ENCODE results near the gene HOXC6. TPM values are rescaled to one million over a fixed set of nuclear protein-coding genes. Genes with fewer than 3 reads are reported as not detected.
A peak's percentile ranks its signal among the peaks of the same experiment; 100 is the strongest.

Gene HOXC6
- polyA plus RNA-seq, 2 donors, result 1.4 TPM

DNA sequence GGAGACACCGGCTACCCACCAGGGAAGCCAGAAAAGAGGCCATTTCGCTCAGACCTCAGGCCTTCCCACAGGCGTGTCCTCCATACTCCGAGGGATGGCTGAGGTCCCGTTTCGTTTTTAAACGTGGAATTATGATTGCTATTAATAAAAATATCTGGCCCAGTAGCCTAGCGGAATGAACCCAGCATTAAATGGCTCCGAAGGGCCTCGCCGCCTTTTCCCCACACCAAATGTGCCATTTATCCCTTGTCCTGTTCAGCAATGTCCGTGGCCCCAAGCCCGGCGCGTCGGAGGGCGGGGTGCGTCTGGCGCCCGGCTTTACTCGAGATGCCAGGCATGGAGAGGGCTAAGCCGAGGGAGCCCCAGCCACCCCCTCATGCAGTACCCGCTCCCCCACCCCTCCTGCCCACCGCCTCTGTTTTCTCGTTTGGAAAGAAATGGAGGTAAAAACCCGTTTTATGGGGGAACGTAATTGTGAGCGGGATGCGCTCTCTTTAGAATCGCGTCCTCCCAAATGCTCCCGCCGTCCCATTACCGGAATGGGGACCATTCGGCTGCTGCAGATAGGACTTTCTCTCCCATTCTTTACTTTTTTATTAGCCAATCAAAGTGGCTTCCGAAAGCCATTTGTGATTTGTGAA is 13.7 kb upstream of the HOXC6 start:
- H3K4me3 ChIP-seq (ENCODE audit: low read depth in 1 of 2, low read length in 2 of 2), result no peak overlapping the region
- 14 to 23% methylated on average over 36 of the region's 36 CpGs for WGBS, 2 donors
- H3K36me3 ChIP-seq (ENCODE audit: control insufficient read depth in 2 of 2, insufficient read depth in 2 of 2, low read length in 1 of 2), result no peaks in the 10 kb centered on the region
- peaks cover 3 to 9% of the 10 kb centered on the region in 2 donors for H3K4me1 ChIP-seq (ENCODE audit: control insufficient read depth in 2 of 2, insufficient read depth in 2 of 2, low read length in 1 of 2)
- peaks cover 0 to 23% of the 10 kb centered on the region in 2 donors for H3K27me3 ChIP-seq (ENCODE audit: control insufficient read depth in 1 of 2, insufficient read depth in 2 of 2, low read length in 2 of 2)
- no peaks in the 10 kb centered on the region for H3K9me3 ChIP-seq (ENCODE audit: control insufficient read depth in 2 of 2, insufficient read depth in 1 of 2, low read depth in 1 of 2, low read length in 1 of 2)
- H3K27ac ChIP-seq (ENCODE audit: low read depth in 2 of 2, low read length in 1 of 2), result no peak overlapping the region

DNA sequence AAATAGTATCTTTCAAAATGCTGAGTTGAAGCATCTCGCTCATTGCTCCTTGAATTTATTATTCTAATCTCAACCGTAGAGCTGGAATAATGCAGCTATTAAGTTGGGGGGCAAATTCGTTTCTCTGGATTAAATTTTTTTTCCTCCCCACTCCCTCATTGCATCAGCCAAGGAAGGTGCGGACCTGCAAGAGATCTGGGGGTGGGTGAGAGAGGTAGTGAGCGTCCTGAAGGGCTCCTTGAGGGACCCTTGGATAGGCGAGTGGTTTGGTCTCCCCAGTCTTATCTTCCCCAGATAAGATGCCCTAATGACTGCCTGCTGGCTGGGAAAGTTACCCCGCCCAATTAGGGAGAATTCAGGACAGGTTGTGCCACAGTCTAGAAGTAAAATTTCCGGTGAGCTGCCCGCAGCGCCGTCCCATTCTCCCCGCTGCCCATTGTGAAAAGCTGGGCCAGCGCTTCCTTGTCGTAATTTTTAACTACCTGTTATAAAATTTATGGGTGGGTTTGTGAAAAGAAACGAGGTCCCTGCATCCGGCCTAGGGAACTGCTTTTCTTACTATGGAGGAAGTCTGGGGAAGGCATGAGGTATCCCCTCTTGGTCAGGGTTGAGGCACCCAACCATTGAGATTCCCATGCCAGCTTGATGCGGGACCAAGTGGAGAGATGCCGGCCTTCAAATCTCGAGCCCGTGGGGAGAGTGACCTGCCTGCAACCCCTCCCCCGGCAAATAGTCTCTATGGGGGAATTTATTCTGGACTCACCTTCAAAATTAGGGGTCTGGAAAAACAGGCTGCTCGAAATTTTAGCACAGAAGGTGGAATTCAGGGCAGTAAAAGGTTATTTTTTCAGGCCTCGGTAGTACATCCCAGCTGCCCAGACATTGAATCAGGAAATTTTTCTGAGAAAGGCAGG is 13.0 kb upstream of the HOXC6 start:
- Histone ChIP-seq H3K36me3 (ENCODE audit: control insufficient read depth in 2 of 2, insufficient read depth in 2 of 2, low read length in 1 of 2) (no peaks in the 10 kb centered on the region), H3K27me3 (ENCODE audit: control insufficient read depth in 1 of 2, insufficient read depth in 2 of 2, low read length in 2 of 2) (peaks cover 0 to 16% of the 10 kb centered on the region in 2 donors), H3K9me3 (ENCODE audit: control insufficient read depth in 2 of 2, insufficient read depth in 1 of 2, low read depth in 1 of 2, low read length in 1 of 2) (no peaks in the 10 kb centered on the region), H3K27ac (ENCODE audit: low read depth in 2 of 2, low read length in 1 of 2) (no peak overlapping the region), H3K4me1 (ENCODE audit: control insufficient read depth in 2 of 2, insufficient read depth in 2 of 2, low read length in 1 of 2) (peaks cover 3 to 9% of the 10 kb centered on the region in 2 donors), H3K4me3 (ENCODE audit: low read depth in 1 of 2, low read length in 2 of 2) (no peak overlapping the region)
- WGBS, 2 donors, result 19 to 38% methylated on average over 23 of the region's 23 CpGs

DNA sequence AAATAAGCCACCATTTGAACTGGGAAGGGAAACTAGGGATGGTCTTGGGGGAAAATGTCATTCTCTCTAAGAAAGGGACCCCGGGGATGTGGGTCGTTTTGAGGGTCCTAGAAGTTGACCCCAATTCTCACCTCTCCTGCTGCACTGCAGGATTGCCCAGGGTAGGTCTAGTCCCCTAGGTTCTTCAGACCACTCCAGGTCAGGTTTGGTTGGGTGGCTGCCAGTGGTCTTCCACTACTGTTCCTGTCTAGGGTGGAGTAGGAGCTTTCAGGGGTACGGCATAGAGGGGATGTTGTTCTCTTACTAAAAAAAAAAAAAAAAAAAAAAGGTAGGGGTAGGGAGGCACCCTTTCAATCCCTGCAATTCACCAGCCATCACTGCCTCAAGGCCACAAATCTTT is 12.2 kb upstream of the HOXC6 start:
- no peak overlapping the region for H3K27ac ChIP-seq (ENCODE audit: low read depth in 2 of 2, low read length in 1 of 2)
- H3K27me3 ChIP-seq (ENCODE audit: control insufficient read depth in 1 of 2, insufficient read depth in 2 of 2, low read length in 2 of 2), result peaks cover 0 to 9% of the 10 kb centered on the region in 2 donors
- WGBS, 2 donors, result 10 to 27% methylated on average over 3 of the region's 3 CpGs

DNA sequence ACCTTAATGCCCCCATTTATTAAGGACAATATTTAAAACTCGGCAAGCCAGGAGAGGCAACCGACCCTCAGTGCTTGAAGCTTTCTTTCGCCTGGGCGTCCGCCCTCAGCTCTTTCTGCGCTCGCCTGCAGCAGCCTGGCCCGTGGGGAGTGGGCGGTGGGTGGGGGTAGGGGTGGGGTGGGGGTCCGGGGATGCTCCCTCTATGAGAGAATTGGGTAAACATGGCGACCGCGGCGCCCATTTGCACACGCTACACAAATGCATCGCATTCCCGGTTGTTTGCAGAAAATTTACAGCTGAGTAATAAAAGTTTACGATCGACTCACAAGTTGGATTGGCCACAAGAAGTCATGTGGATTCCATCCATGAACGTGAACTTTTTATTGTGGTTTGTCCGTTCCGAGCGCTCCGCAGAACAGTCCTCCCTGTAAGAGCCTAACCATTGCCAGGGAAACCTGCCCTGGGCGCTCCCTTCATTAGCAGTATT is 11.7 kb upstream of the HOXC6 start:
- no peak overlapping the region for H3K27ac ChIP-seq (ENCODE audit: low read depth in 2 of 2, low read length in 1 of 2)
- peaks cover 3 to 9% of the 10 kb centered on the region in 2 donors for H3K4me1 ChIP-seq (ENCODE audit: control insufficient read depth in 2 of 2, insufficient read depth in 2 of 2, low read length in 1 of 2)
- WGBS, 2 donors, result 6 to 7% methylated on average over 25 of the region's 25 CpGs
- peaks cover 0 to 9% of the 10 kb centered on the region in 2 donors for H3K27me3 ChIP-seq (ENCODE audit: control insufficient read depth in 1 of 2, insufficient read depth in 2 of 2, low read length in 2 of 2)
- no peaks in the 10 kb centered on the region for H3K9me3 ChIP-seq (ENCODE audit: control insufficient read depth in 2 of 2, insufficient read depth in 1 of 2, low read depth in 1 of 2, low read length in 1 of 2)
- peak overlapping the region in 1 of 2 donors; percentile 64 for H3K4me3 ChIP-seq (ENCODE audit: low read depth in 1 of 2, low read length in 2 of 2)
- H3K36me3 ChIP-seq (ENCODE audit: control insufficient read depth in 2 of 2, insufficient read depth in 2 of 2, low read length in 1 of 2), result no peaks in the 10 kb centered on the region

More for the DNA sequence above, 12.2 kb upstream of the HOXC6 start:
- H3K36me3 ChIP-seq (ENCODE audit: control insufficient read depth in 2 of 2, insufficient read depth in 2 of 2, low read length in 1 of 2), result no peaks in the 10 kb centered on the region
- H3K9me3 ChIP-seq (ENCODE audit: control insufficient read depth in 2 of 2, insufficient read depth in 1 of 2, low read depth in 1 of 2, low read length in 1 of 2), result no peaks in the 10 kb centered on the region
- H3K4me1 ChIP-seq (ENCODE audit: control insufficient read depth in 2 of 2, insufficient read depth in 2 of 2, low read length in 1 of 2), result peaks cover 3 to 9% of the 10 kb centered on the region in 2 donors
- H3K4me3 ChIP-seq (ENCODE audit: low read depth in 1 of 2, low read length in 2 of 2), result peak overlapping the region in 1 of 2 donors; percentile 64

DNA sequence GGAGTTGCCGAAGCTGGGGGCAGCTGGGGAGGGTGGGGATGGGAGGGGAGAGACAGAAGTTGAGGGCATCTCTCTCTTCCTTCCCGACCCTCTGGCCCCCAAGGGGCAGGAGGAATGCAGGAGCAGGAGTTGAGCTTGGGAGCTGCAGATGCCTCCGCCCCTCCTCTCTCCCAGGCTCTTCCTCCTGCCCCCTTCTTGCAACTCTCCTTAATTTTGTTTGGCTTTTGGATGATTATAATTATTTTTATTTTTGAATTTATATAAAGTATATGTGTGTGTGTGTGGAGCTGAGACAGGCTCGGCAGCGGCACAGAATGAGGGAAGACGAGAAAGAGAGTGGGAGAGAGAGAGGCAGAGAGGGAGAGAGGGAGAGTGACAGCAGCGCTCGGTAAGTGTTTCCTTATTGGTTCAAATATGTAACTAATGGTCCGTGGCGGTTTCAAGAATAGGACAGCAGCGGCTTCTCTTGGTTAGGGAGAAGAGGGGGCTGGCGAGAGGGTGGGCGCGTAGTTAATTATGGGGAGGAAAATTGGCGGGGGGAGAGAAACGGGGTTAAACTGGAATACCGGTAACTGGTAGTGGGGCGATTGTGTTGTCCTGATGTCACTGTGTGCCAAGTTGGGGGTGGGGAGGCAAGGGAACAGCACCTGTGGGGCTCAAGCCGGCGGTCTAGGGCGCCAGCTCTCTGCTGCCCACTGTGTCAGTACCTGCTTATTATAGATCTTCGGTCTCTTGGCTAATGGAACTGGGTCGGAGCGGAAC is 11.0 kb upstream of the HOXC6 start:
- H3K4me1 ChIP-seq (ENCODE audit: control insufficient read depth in 2 of 2, insufficient read depth in 2 of 2, low read length in 1 of 2), result peaks cover 3 to 9% of the 10 kb centered on the region in 2 donors
- H3K9me3 ChIP-seq (ENCODE audit: control insufficient read depth in 2 of 2, insufficient read depth in 1 of 2, low read depth in 1 of 2, low read length in 1 of 2), result no peaks in the 10 kb centered on the region
- H3K36me3 ChIP-seq (ENCODE audit: control insufficient read depth in 2 of 2, insufficient read depth in 2 of 2, low read length in 1 of 2), result no peaks in the 10 kb centered on the region
- H3K4me3 ChIP-seq (ENCODE audit: low read depth in 1 of 2, low read length in 2 of 2), result peak overlapping the region; percentile 51 to 64
- peaks cover 0 to 9% of the 10 kb centered on the region in 2 donors for H3K27me3 ChIP-seq (ENCODE audit: control insufficient read depth in 1 of 2, insufficient read depth in 2 of 2, low read length in 2 of 2)
- peak overlapping the region in 1 of 2 donors; percentile 21 for H3K27ac ChIP-seq (ENCODE audit: low read depth in 2 of 2, low read length in 1 of 2)
- 4 to 5% methylated on average over 23 to 24 of the region's 24 CpGs for WGBS, 2 donors

DNA sequence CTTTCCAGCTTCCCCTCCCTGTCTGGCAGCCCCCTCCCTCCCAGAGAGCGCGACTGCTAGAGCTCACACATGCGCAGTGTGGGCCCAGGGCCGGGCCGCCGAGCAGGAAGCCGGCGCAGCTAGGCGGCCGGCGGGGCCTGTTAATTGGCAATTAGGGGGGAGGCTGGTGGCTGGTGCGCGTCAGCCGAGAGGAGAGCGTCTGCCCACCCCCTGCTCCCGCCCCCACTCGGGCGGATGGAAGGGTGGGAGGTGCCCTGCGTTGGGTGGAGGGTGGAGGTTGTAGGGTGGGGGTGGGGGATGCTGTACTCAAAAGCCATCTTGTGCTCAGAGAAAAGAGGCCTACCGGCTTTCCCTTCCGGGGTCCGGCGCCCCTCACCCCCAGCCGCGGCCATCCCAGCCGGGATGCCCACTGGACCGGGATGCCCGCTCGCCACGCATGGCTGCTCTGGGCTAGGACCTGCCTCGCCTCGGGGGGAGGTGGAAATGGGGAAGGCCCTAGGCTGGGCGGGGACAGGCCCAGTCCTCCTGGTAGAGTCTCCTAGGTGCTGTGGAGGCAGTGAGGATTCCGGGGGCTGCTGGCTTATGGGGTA is 10.3 kb upstream of the HOXC6 start:
- peak overlapping the region; percentile 21 to 27 for H3K27ac ChIP-seq (ENCODE audit: low read depth in 2 of 2, low read length in 1 of 2)
- WGBS, 2 donors, result 6 to 9% methylated on average over 31 to 34 of the region's 34 CpGs
- H3K4me3 ChIP-seq (ENCODE audit: low read depth in 1 of 2, low read length in 2 of 2), result peak overlapping the region; percentile 51 to 64
- H3K9me3 ChIP-seq (ENCODE audit: control insufficient read depth in 2 of 2, insufficient read depth in 1 of 2, low read depth in 1 of 2, low read length in 1 of 2), result no peaks in the 10 kb centered on the region
- no peaks in the 10 kb centered on the region for H3K36me3 ChIP-seq (ENCODE audit: control insufficient read depth in 2 of 2, insufficient read depth in 2 of 2, low read length in 1 of 2)
- peaks cover 3 to 9% of the 10 kb centered on the region in 2 donors for H3K4me1 ChIP-seq (ENCODE audit: control insufficient read depth in 2 of 2, insufficient read depth in 2 of 2, low read length in 1 of 2)
- H3K27me3 ChIP-seq (ENCODE audit: control insufficient read depth in 1 of 2, insufficient read depth in 2 of 2, low read length in 2 of 2), result peaks cover 0 to 5% of the 10 kb centered on the region in 2 donors

DNA sequence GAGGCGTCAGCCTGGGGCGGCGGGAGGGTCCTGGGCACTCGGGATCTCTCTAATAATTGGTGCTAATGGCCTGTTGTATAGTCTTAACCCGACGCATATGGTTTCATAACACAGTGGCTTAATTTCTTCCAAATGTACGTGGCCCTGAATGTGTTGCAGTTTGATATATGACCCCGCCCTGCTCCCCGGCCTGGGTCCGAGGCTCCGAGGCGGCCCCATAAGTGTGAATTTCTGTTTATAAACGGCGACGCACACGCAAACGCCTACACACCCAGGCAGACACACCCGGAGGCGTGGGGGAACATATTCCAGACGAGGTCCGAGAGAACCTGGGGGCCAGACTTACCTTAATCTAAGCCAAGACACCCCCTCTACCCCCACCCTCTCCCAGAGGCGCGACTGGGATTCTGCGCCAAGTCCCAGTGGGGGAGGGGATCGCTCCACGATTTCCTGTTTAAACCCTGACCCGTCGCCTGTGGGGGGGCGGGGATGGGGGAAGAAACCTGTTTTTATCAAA is 9.7 kb upstream of the HOXC6 start:
- H3K36me3 ChIP-seq (ENCODE audit: control insufficient read depth in 2 of 2, insufficient read depth in 2 of 2, low read length in 1 of 2), result no peaks in the 10 kb centered on the region
- peaks cover 0 to 5% of the 10 kb centered on the region in 2 donors for H3K27me3 ChIP-seq (ENCODE audit: control insufficient read depth in 1 of 2, insufficient read depth in 2 of 2, low read length in 2 of 2)
- 49 to 61% methylated on average over 29 of the region's 29 CpGs for WGBS, 2 donors
- H3K27ac ChIP-seq (ENCODE audit: low read depth in 2 of 2, low read length in 1 of 2), result peak overlapping the region in 1 of 2 donors; percentile 27
- H3K4me3 ChIP-seq (ENCODE audit: low read depth in 1 of 2, low read length in 2 of 2), result peak overlapping the region; percentile 51 to 64
- H3K4me1 ChIP-seq (ENCODE audit: control insufficient read depth in 2 of 2, insufficient read depth in 2 of 2, low read length in 1 of 2), result peaks cover 3 to 9% of the 10 kb centered on the region in 2 donors
- H3K9me3 ChIP-seq (ENCODE audit: control insufficient read depth in 2 of 2, insufficient read depth in 1 of 2, low read depth in 1 of 2, low read length in 1 of 2), result no peaks in the 10 kb centered on the region

DNA sequence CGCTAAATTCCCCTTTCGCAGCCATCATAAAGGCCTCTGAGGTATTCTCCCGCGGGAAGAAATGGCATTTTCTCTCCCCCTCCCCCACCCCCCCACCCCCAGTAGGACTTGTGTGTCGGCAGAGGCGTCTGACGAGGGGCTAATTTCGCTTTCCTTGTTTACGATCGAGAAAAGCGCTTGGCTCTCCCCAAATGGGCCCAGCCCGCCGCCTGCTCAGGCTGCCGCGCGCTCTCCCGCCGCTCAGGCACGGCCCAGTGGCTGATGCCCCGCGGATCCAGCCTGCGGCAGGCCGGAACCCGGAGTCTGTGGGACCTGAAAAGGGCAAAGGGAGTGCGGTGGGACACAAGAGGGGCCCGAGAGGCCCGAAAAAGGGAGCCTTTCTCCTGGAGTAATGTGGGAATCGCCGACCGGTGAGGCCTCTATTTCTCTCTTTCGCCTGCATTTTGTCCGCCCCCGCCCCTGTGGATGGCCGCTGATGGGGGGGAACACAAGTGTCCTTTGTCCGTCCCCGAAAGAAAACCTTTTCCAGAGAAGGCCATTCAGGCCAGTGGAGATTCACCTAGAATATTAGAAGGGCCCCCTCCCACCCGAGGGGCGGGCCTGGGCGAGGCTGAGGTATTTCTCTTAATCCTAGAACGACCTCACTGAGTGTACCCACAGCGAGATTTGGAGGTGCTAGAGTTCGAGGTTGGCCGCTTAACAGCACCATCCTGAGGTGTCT is 9.0 kb upstream of the HOXC6 start:
- Histone ChIP-seq H3K27ac (ENCODE audit: low read depth in 2 of 2, low read length in 1 of 2) (no peak overlapping the region), H3K4me1 (ENCODE audit: control insufficient read depth in 2 of 2, insufficient read depth in 2 of 2, low read length in 1 of 2) (peaks cover 3 to 9% of the 10 kb centered on the region in 2 donors), H3K4me3 (ENCODE audit: low read depth in 1 of 2, low read length in 2 of 2) (no peak overlapping the region), H3K27me3 (ENCODE audit: control insufficient read depth in 1 of 2, insufficient read depth in 2 of 2, low read length in 2 of 2) (peaks cover 0 to 3% of the 10 kb centered on the region in 2 donors), H3K9me3 (ENCODE audit: control insufficient read depth in 2 of 2, insufficient read depth in 1 of 2, low read depth in 1 of 2, low read length in 1 of 2) (no peaks in the 10 kb centered on the region), H3K36me3 (ENCODE audit: control insufficient read depth in 2 of 2, insufficient read depth in 2 of 2, low read length in 1 of 2) (no peaks in the 10 kb centered on the region)
- 48 to 67% methylated on average over 43 of the region's 43 CpGs for WGBS, 2 donors
